Measurements from ENCODE around the gene ITGA2B. TPM values are rescaled to one million over a fixed set of nuclear protein-coding genes. Genes with fewer than 3 reads are reported as not detected.

Gene ITGA2B
- total and polyA plus RNA-seq, 2 of the 8 experiments (the other 6 are each of a cell fraction or from before 2014, with no cell fraction given): 6.9 to 12.3 TPM

GRCh38 chr17:44359006-44359405 is 30.4 kb downstream of the ITGA2B start:
- peaks cover 0 to 6% (median 1%) of the 10 kb centered on the region in 4 experiments; a peak in 1 of 8 replicates for H3K36me3 ChIP-seq (ENCODE audit: control insufficient read depth in 2 of 4, insufficient read depth in 4 of 4, low read length in 3 of 4)
- H4K5ac ChIP-seq (ENCODE audit: insufficient read length, low read depth, low read length): no peak overlapping the region
- ChIA-PET POLR2A (ENCODE audit: partially characterized antibody) (interaction anchor here (0.7 to 3.3 kb wide), 5 partner anchors 17 to 168 kb away, joined by 3 to 10 read pairs (median 6); no protein-coding TSS in a partner anchor), CTCF (ENCODE audit: partially characterized antibody) (interaction anchor here (0.5 to 10.1 kb wide), 11 partner anchors 8 to 488 kb away, joined by 3 to 177 read pairs (median 4); partner anchors contain the start of gene GRN)
- peaks cover 9 to 25% (median 18%) of the 10 kb centered on the region in 4 experiments for H3K4me1 ChIP-seq (replicated peaks in 1 of 4; ENCODE audit: control insufficient read depth in 3 of 4, insufficient read depth in 4 of 4, low read length in 3 of 4)
- H3K56ac ChIP-seq (replicated peaks; ENCODE audit: insufficient read length, low read depth, low read length): no peak overlapping the region
- WGBS, 2 experiments (ENCODE audit: extremely low coverage in 1 of 2, insufficient coverage in 1 of 2, insufficient read length in 1 of 2, insufficient replicate concordance in 2 of 2, low coverage in 1 of 2, low lambda C conversion rate in 2 of 2, missing lambda C conversion rate in 1 of 2): 81% methylated on average over 6 of the region's 6 CpGs; no CpG with 5 or more reads in 1 of the 2 experiments
- DNase-seq (ENCODE audit: low read depth in 1 of 2, low spot score in 2 of 2): no peak
- no peak overlapping the region for H3K4me3 ChIP-seq (ENCODE audit: extremely low read depth in 1 of 4, insufficient read depth in 2 of 4, low read depth in 3 of 4, low read length in 4 of 4)
- H4K91ac ChIP-seq (replicated peaks; ENCODE audit: insufficient read length, low read length): no peak overlapping the region
- no peaks in the 10 kb centered on the region for H3K27me3 ChIP-seq (replicated peaks in 1 of 4; ENCODE audit: control insufficient read depth in 3 of 4, extremely low read depth in 1 of 4, insufficient read depth in 3 of 4, low read length in 3 of 4)
- no peak overlapping the region for H2BK15ac ChIP-seq (ENCODE audit: low read length)
- no peak overlapping the region for H2BK20ac ChIP-seq (ENCODE audit: low read length)
- TF ChIP-seq ZNF274 (IDR thresholded peaks at IDR 0.05; ENCODE audit: borderline replicate concordance, extremely low read depth, low read length) (no peak), ASH2L (IDR thresholded peaks at IDR 0.05; ENCODE audit: low read length) (no peak), E2F6 (IDR thresholded peaks at IDR 0.05) (no peak), JUND (IDR thresholded peaks at IDR 0.05; ENCODE audit: low read length) (no peak), RBBP5 (IDR thresholded peaks at IDR 0.05; ENCODE audit: borderline replicate concordance, low read depth, low read length) (no peak), GABPA (IDR thresholded peaks at IDR 0.05; ENCODE audit: borderline replicate concordance, insufficient read depth, low read length) (no peak), ATF3 (IDR thresholded peaks at IDR 0.05; ENCODE audit: insufficient read depth, low read depth, low read length) (no peak)
- peaks cover 0 to 7% of the 10 kb centered on the region in 2 experiments; a peak in 1 of 4 replicates for H3K79me2 ChIP-seq (ENCODE audit: control insufficient read depth in 1 of 2, insufficient read depth in 2 of 2, low read length in 2 of 2)
- H3K23ac ChIP-seq (ENCODE audit: insufficient read length): no peak overlapping the region
- no peak overlapping the region for H3K4ac ChIP-seq (replicated peaks; ENCODE audit: insufficient read length, low read depth, low read length)
- FAIRE-seq: no peak
- H4K20me1 ChIP-seq (replicated peaks in 1 of 2; ENCODE audit: control insufficient read depth in 1 of 2, insufficient read depth in 2 of 2, low read length in 2 of 2): peaks cover 3 to 27% of the 10 kb centered on the region in 2 experiments
- H2AK5ac ChIP-seq (ENCODE audit: low read depth, low read length): no peak overlapping the region
- no peak overlapping the region for H2AFZ ChIP-seq (ENCODE audit: low read length)
- no peak overlapping the region for H3K9ac ChIP-seq (replicated peaks in 1 of 4; ENCODE audit: extremely low read depth in 1 of 4, low read depth in 3 of 4, low read length in 3 of 4)
- no peak overlapping the region for H3K27ac ChIP-seq (ENCODE audit: low read depth, low read length)
- H3K18ac ChIP-seq (ENCODE audit: extremely low read depth, low read length): no peak overlapping the region
- peaks cover 7% of the 10 kb centered on the region; the same call in 1 of the 2 replicates for H3K23me2 ChIP-seq (ENCODE audit: low read depth, low read length)
- H3K14ac ChIP-seq (ENCODE audit: insufficient read length): no peak overlapping the region
- H3K79me1 ChIP-seq (ENCODE audit: low read depth, low read length): peaks cover 12% of the 10 kb centered on the region
- 0 out of 2 replicates have a peak overlapping the region, but pooled peaks have one; percentile 12 for H4K8ac ChIP-seq (ENCODE audit: extremely low read depth, insufficient read depth, low read length)
- no peaks in the 10 kb centered on the region for H3K9me3 ChIP-seq (ENCODE audit: insufficient read depth in 2 of 2, low read depth in 1 of 2, low read length in 1 of 2)
- no peak overlapping the region for H2BK5ac ChIP-seq (ENCODE audit: low read depth, low read length)
- no peak overlapping the region for H2BK12ac ChIP-seq (ENCODE audit: low read depth, low read length)
- H3K4me2 ChIP-seq (ENCODE audit: insufficient read depth in 1 of 2, low read depth in 2 of 2, low read length in 2 of 2): no peak overlapping the region
- H2BK120ac ChIP-seq (replicated peaks; ENCODE audit: low read depth, low read length): no peak overlapping the region
